Stomach (tissue), 9 donors: ENCODE measurements around the gene MIPOL1. TPM values are rescaled to one million over a fixed set of nuclear protein-coding genes. Genes with fewer than 3 reads are reported as not detected.
A peak's percentile ranks its signal among the peaks of the same experiment; 100 is the strongest.

Experiments
- DNase-seq, 2 donors: peaks; one replicate each; pipeline versions ENCODE4 v3.0.0 to v3.0.0-alpha.2; 2013 to 2019
- H3K27ac ChIP-seq, 5 donors: fragments of 200-600 bp in 4 of 5; sonication (generic) in 4 of 5; one replicate each; pipeline ENCODE4 v1.5.1; 2013 to 2019; ENCODE audit warnings: mild to moderate bottlenecking in 1 of 5, moderate library complexity in 1 of 5
- H3K27me3 ChIP-seq, 3 donors: fragments of 200-600 bp; sonication (generic); one replicate each; pipeline ENCODE4 v1.5.1; 2017 to 2019; ENCODE audit warnings: mixed run types in 1 of 3
- H3K36me3 ChIP-seq, 4 donors: fragments of 200-600 bp; sonication (generic); 1 replicate in 3 of 4; 2 replicates in 1 of 4; pipeline ENCODE4 v1.5.1; 2016 to 2019
- H3K4me1 ChIP-seq, 4 donors: fragments of 200-600 bp; sonication (generic); one replicate each; pipeline ENCODE4 v1.5.1; 2016 to 2019
- H3K4me3 ChIP-seq, 4 donors: fragments of 200-600 bp; sonication (generic) in 3 of 4; one replicate each; pipeline ENCODE4 v1.5.1; 2016 to 2019; ENCODE audit warnings: mild to moderate bottlenecking in 1 of 4
- H3K9me3 ChIP-seq, 4 donors: fragments of 200-600 bp; sonication (generic); one replicate each; pipeline ENCODE4 v1.5.1; 2016 to 2019
- CTCF ChIP-seq, 7 experiments: fragments of 450-650 bp in 4 of 7; fragments of 200-600 bp in 3 of 7; sonication (generic) in 3 of 7; IDR thresholded peaks; one replicate each; pipeline ENCODE4 v1.5.1; 2016 to 2019; ENCODE audit warnings: antibody characterized with exemption in 7 of 7, control low read depth in 2 of 7, mild to moderate bottlenecking in 1 of 7
- EP300 ChIP-seq: sonication (generic); formaldehyde crosslinking; IDR thresholded peaks from one replicate; pipeline ENCODE4 v1.6.1; 2017; ENCODE audit warnings: antibody characterized with exemption
- POLR2A ChIP-seq, 4 donors: fragments of 450-650 bp; IDR thresholded peaks; one replicate each; pipeline ENCODE4 v1.6.1; 2016; ENCODE audit warnings: antibody characterized with exemption in 4 of 4, control low read depth in 2 of 4, mild to moderate bottlenecking in 1 of 4, moderate library complexity in 1 of 4
- POLR2AphosphoS5 ChIP-seq, 3 donors: sonication (generic); formaldehyde crosslinking; IDR thresholded peaks; one replicate each; pipeline ENCODE4 v1.6.1; 2016; ENCODE audit warnings: antibody characterized with exemption in 3 of 3
- WGBS, 5 donors: extraction: QIAGEN DNeasy Blood & Tissue Kit in 3 of 5; methylation state at CpG; one replicate each; pipeline versions ENCODE4 v1.1.5 to v1.1.7; 2013 to 2018; 5-methylcytosine and 5-hydroxymethylcytosine counted together
- intact Hi-C: fragments of 100-400 bp; cut with DNase I; formaldehyde crosslinking; loops from one replicate; pipeline ENCODE4 v1.15.1; 2023; ENCODE audit warnings: low total_unique reads
- polyA plus RNA-seq, 3 donors: library from polyadenylated mRNA; stranded (reverse); fragments of 200-250 nt; gene quantifications; one replicate each; pipeline ENCODE4 v1.2.3, GENCODE V29; 2013
- total RNA-seq, 5 donors: library from RNA; depleted of rRNA; stranded (reverse); fragments of >200 nt; gene quantifications; one replicate each; pipeline versions ENCODE4 v1.1.0 to v1.2.3, GENCODE V29; 2014 to 2016
- donor health status: healthy with polysubstance abuse.
- donor health status: Bipolar disorder and iron deficiency.
- donor health status: healthy.

MIPOL1 gene
- total and polyA plus RNA-seq, 8 donors = 2.2 to 133 (median 15.8) TPM

GRCh38 chr14:37443461-37443860 lies 245.7 kb downstream of the MIPOL1 start:
- no peak for DNase-seq
- Histone ChIP-seq H3K27ac (no peak overlapping the region), H3K4me3 (no peak overlapping the region), H3K4me1 (no peaks in the 10 kb centered on the region), H3K9me3 (no peaks in the 10 kb centered on the region), H3K36me3 (no peaks in the 10 kb centered on the region), H3K27me3 (no peaks in the 10 kb centered on the region)
- 79 to 95% (median 93%) methylated on average over 1 of the region's 1 CpG for WGBS, 5 donors
- intact Hi-C loops = no loop called here
- TF ChIP-seq POLR2AphosphoS5 (IDR thresholded peaks at IDR 0.05) = no peak
- no peak for TF ChIP-seq POLR2A (IDR thresholded peaks at IDR 0.05)
- no peak for TF ChIP-seq EP300
- TF ChIP-seq CTCF (IDR thresholded peaks at IDR 0.05) = no peak

- no peak for DNase-seq
- Histone ChIP-seq H3K36me3 (no peaks in the 10 kb centered on the region), H3K27me3 (no peaks in the 10 kb centered on the region), H3K27ac (no peak overlapping the region), H3K4me3 (no peak overlapping the region), H3K9me3 (no peaks in the 10 kb centered on the region), H3K4me1 (no peaks in the 10 kb centered on the region)
- TF ChIP-seq EP300 = no peak
- no peak for TF ChIP-seq POLR2A (IDR thresholded peaks at IDR 0.05)
- no peak for TF ChIP-seq POLR2AphosphoS5 (IDR thresholded peaks at IDR 0.05)
- no peak for TF ChIP-seq CTCF (IDR thresholded peaks at IDR 0.05)
- intact Hi-C loops = no loop called here
- 43 to 53% (median 48%) methylated on average over 2 of the region's 2 CpGs for WGBS, 5 donors
Observed at GRCh38 chr14:37447883-37448391, 250.2 kb downstream of the MIPOL1 start.

GRCh38 chr14:37452323-37452722 lies 254.6 kb downstream of the MIPOL1 start:
- TF ChIP-seq EP300 (no peak), POLR2A (IDR thresholded peaks at IDR 0.05) (no peak), CTCF (IDR thresholded peaks at IDR 0.05) (no peak), POLR2AphosphoS5 (IDR thresholded peaks at IDR 0.05) (no peak)
- intact Hi-C loops = no loop called here
- Histone ChIP-seq H3K4me3 (no peak overlapping the region), H3K27ac (no peak overlapping the region), H3K27me3 (no peaks in the 10 kb centered on the region), H3K36me3 (no peaks in the 10 kb centered on the region), H3K9me3 (no peaks in the 10 kb centered on the region), H3K4me1 (no peaks in the 10 kb centered on the region)
- peak in 1 of 2 donors; percentile 18 for DNase-seq

- intact Hi-C loops = no loop called here
- Histone ChIP-seq H3K27ac (no peak overlapping the region), H3K4me3 (no peak overlapping the region), H3K27me3 (no peaks in the 10 kb centered on the region), H3K4me1 (no peaks in the 10 kb centered on the region), H3K36me3 (no peaks in the 10 kb centered on the region), H3K9me3 (no peaks in the 10 kb centered on the region)
- no peak for TF ChIP-seq EP300
- TF ChIP-seq CTCF (IDR thresholded peaks at IDR 0.05) = no peak
- no peak for TF ChIP-seq POLR2A (IDR thresholded peaks at IDR 0.05)
- no peak for TF ChIP-seq POLR2AphosphoS5 (IDR thresholded peaks at IDR 0.05)
- DNase-seq = no peak
- 60 to 75% (median 67%) methylated on average over 1 of the region's 1 CpG for WGBS, 5 donors
Observed at GRCh38 chr14:37453985-37454384, 256.2 kb downstream of the MIPOL1 start.
